Measurements from ENCODE around the gene KRT77. TPM values are rescaled to one million over a fixed set of nuclear protein-coding genes. Genes with fewer than 3 reads are reported as not detected.

KRT77 gene
- total RNA-seq, 1 donor = not detected

DNA sequence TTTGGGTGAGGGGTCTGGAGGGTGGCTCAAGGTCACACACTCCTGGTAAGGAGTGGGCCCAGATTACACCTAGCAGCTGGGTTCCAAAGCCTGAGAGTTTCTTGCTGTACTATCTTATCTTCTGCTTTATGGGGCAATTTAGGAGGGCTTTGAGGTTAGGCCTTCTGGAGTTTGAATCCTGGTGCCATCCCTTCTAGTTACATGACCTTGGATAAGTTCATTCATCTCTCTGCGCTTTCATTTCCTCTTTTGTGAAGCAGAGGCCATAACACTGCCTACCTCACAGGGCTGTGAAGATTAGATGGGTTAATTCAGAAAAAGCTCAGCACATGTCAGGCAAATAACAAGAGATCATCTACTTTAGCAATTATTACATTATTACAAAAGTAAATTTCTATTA is 7.4 kb upstream of the KRT77 start:
- peaks cover 5% of the 10 kb centered on the region for H3K4me1 ChIP-seq (ENCODE audit: insufficient read depth, low read length)
- no peak overlapping the region for H3K4me3 ChIP-seq (ENCODE audit: low read length)
- no peaks in the 10 kb centered on the region for H3K9me3 ChIP-seq (ENCODE audit: low read depth, low read length)
- H3K27me3 ChIP-seq (ENCODE audit: insufficient read depth, low read length) = peaks cover 32% of the 10 kb centered on the region

DNA sequence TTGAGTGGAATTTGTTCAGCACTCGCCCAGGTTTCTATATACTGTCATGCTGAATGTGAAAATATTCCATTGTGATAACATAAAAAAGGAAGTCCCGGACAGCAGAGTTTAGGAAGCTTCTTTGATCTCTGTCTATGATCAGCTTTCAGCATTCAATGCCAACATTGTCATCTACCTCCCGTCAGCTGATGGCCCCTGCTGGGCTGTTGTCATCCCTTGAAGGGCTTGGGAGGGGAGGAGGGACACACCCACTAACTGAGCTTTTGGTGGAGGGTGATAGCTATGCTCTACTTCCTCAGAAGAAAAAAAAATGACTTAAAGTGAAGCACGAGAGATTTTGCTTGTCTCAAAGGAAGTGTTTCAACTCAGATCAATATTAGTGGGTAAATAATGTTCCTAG is 4.7 kb upstream of the KRT77 start:
- peaks cover 5% of the 10 kb centered on the region for H3K27me3 ChIP-seq (ENCODE audit: insufficient read depth, low read length)
- H3K4me3 ChIP-seq (ENCODE audit: low read length) = no peak overlapping the region
- no peaks in the 10 kb centered on the region for H3K9me3 ChIP-seq (ENCODE audit: low read depth, low read length)
- H3K4me1 ChIP-seq (ENCODE audit: insufficient read depth, low read length) = no peaks in the 10 kb centered on the region

DNA sequence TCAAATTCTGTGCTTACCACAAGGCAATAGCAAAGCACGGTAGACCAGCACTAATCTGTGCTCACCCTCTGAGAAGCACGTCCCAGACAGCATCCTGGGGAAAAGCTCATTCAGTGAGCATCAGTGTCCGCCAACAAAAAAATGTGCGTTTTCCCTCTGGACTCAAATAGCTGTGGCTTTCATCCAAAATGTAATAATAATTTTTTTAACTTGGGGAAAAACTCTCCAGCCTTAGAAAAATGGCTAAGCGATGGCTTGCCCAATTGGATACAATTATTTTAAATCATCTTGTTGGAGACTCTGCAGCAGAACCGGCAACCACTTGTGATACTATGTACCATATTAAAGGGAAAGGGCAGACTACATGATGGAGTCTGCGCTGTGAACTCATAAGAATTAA is 1.1 kb upstream of the KRT77 start:
- no peaks in the 10 kb centered on the region for H3K27me3 ChIP-seq (ENCODE audit: insufficient read depth, low read length)
- H3K4me1 ChIP-seq (ENCODE audit: insufficient read depth, low read length) = no peaks in the 10 kb centered on the region
- no peaks in the 10 kb centered on the region for H3K9me3 ChIP-seq (ENCODE audit: low read depth, low read length)
- H3K4me3 ChIP-seq (ENCODE audit: low read length) = no peak overlapping the region

DNA sequence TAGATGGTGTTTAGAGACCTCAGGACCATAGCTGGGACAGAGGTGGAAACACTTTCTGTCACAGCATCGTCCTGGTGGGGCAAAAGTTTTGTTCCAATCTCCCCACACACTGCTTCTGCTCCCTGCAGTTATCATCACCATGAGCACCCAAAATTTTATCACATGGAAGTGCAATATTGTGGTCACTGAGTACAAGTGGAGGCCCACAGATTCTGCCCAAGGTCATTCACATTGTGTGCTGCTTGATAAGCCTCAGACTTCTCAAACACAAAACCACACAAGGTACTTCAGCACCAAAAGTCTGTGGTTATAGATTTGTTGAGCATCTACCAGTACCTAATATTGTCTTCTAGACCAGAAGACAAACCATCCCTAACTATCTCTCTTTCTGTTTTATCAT is 554 bp upstream of the KRT77 start:
- H3K4me1 ChIP-seq (ENCODE audit: insufficient read depth, low read length) = no peaks in the 10 kb centered on the region
- no peaks in the 10 kb centered on the region for H3K9me3 ChIP-seq (ENCODE audit: low read depth, low read length)
- H3K4me3 ChIP-seq (ENCODE audit: low read length) = no peak overlapping the region
- H3K27me3 ChIP-seq (ENCODE audit: insufficient read depth, low read length) = no peaks in the 10 kb centered on the region

DNA sequence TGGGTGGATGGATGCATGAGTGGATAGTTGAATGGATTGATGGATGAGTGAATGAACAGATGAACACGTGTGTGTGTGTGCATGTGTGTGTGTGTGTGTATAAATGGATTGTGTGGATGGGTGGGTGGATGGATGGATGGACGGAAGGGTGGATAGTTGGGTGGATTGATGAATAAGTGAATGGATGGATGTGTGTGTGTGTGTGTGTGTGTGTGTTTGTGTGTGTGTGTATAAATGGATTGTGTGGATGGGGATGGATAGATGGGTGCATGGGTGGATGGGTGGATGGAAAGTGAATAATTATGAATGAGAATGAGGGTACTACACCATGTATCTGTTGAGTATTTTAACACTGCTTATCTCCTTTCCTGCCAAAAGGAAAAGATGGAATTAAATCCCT is 986 bp downstream of the KRT77 start:
- no peaks in the 10 kb centered on the region for H3K9me3 ChIP-seq (ENCODE audit: low read depth, low read length)
- no peak overlapping the region for H3K4me3 ChIP-seq (ENCODE audit: low read length)

DNA sequence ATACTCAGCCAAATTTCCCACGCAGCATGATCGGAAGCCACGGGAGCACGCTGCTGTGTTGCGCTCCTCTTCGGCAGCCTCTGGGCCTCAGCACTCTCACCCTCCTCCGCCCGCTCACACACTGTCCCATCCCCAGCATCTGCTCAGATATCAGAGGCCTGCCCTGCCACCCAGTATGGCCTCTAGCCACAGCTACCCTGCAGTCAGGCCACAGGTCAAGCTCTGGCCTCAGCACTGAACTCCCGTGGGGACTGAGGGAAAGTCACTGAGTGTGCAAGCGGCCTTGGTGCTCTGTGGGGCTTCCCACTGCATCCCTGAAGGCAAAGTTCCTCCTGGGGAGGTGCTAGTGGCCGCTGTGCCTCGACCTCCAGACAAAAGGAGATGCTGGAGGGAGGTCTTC is 2.0 kb downstream of the KRT77 start:
- Histone ChIP-seq H3K27me3 (ENCODE audit: insufficient read depth, low read length) (no peaks in the 10 kb centered on the region), H3K4me1 (ENCODE audit: insufficient read depth, low read length) (no peaks in the 10 kb centered on the region), H3K9me3 (ENCODE audit: low read depth, low read length) (no peaks in the 10 kb centered on the region), H3K4me3 (ENCODE audit: low read length) (no peak overlapping the region)

More for the DNA sequence above, 986 bp downstream of the KRT77 start:
- H3K4me1 ChIP-seq (ENCODE audit: insufficient read depth, low read length) = no peaks in the 10 kb centered on the region
- no peaks in the 10 kb centered on the region for H3K27me3 ChIP-seq (ENCODE audit: insufficient read depth, low read length)

DNA sequence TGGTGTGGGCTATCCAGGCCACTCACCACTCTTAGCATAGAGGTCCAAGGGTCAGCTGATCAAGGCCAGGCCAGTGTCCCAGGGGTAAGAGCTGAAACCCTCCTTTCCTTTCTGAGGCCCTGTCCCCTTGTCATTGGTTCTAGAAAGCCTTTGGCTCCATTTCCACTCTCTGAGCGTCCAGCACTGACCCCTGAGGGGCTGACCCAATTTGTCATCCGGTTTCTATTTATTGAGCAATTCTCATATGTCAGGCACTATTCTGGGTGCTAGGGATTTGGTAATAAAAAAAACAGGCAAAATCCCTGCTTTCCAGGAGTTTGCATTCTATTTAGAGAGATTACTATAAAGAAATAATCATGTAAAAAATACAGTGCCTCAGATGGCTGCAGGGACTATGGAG is 3.4 kb downstream of the KRT77 start:
- no peaks in the 10 kb centered on the region for H3K9me3 ChIP-seq (ENCODE audit: low read depth, low read length)
- no peaks in the 10 kb centered on the region for H3K4me1 ChIP-seq (ENCODE audit: insufficient read depth, low read length)
- H3K4me3 ChIP-seq (ENCODE audit: low read length) = no peak overlapping the region
- H3K27me3 ChIP-seq (ENCODE audit: insufficient read depth, low read length) = no peaks in the 10 kb centered on the region

DNA sequence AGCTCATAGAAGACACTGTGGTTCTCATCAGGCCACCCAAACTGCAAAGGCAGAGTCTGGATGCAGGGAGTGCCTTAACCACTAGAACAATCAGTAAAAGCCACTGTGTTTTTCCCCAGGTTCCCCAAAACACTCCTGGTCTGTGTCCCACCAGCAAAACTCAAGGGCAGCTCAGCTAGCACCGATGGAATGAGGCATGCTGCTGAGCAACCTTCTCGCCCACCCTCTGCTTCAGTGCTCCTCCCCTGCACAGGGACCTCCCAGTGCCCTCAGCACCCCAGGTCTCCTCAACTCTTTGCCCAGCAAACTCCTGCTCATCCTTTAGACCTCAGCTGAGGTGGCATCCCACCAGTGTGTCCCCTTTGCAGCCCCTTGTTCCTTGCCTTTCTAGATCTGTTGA is 4.0 kb downstream of the KRT77 start:
- Histone ChIP-seq H3K4me1 (ENCODE audit: insufficient read depth, low read length) (no peaks in the 10 kb centered on the region), H3K9me3 (ENCODE audit: low read depth, low read length) (no peaks in the 10 kb centered on the region), H3K4me3 (ENCODE audit: low read length) (no peak overlapping the region), H3K27me3 (ENCODE audit: insufficient read depth, low read length) (no peaks in the 10 kb centered on the region)

DNA sequence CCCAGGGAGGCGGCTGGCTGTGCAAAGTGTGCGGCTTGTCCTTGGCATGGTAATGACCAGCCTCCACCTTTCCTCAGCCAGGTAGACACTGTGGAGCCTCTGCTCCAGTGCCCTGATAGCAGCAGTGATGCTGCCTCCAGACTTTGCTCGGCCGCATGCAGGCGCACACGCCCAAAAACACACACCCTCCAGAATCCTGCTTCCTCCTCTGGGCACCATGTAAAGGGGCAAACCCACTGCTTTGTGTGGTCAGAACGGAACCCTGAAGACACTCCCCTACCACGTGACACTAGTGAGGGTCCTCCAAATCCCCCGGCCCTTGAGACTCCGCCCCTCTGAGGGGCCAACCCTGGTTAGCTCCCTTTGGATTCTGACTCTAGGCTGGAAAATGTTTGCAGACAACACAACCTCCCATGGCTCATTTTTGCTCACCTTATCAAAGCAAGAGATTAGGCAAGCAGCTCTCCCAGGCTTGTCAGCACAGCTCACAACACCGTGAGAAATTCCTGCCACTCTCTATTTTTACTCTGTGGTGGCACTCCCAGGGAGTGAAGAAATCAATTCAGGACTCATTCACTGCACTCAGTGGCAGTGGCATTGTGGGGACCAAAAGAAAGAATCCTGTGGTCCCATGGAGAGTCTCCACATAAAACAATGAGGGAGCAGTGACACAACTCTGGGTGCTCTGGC is 4.5 kb downstream of the KRT77 start:
- Histone ChIP-seq H3K9me3 (ENCODE audit: low read depth, low read length) (no peaks in the 10 kb centered on the region), H3K4me1 (ENCODE audit: insufficient read depth, low read length) (no peaks in the 10 kb centered on the region), H3K4me3 (ENCODE audit: low read length) (no peak overlapping the region), H3K27me3 (ENCODE audit: insufficient read depth, low read length) (no peaks in the 10 kb centered on the region)

DNA sequence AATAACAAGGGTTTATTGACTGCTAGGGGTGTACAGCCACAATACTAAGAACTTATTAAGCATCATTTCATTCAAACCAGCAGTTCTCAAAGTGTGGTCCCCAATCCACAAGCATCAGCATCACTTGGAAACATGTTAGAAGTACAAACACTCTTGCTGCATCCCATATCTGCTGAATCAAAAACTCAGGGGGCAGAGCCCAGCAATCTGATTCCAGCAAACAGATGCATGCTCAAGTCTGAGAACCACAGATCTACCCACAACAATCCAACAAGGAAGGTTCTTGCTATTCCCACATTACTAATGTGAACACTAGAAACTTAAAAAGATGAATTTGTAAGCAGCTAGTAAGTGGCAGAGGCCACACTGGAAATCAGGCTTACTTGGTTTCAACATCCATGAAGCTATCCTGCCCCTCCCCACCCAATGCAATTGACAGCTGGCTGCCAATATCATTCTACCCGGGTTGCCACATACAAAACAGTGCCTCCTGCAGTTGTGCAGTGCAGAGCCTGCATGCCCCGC is 6.2 kb downstream of the KRT77 start:
- Histone ChIP-seq H3K27me3 (ENCODE audit: insufficient read depth, low read length) (peaks cover under 1% of the 10 kb centered on the region), H3K9me3 (ENCODE audit: low read depth, low read length) (no peaks in the 10 kb centered on the region), H3K4me3 (ENCODE audit: low read length) (no peak overlapping the region), H3K4me1 (ENCODE audit: insufficient read depth, low read length) (no peaks in the 10 kb centered on the region)

DNA sequence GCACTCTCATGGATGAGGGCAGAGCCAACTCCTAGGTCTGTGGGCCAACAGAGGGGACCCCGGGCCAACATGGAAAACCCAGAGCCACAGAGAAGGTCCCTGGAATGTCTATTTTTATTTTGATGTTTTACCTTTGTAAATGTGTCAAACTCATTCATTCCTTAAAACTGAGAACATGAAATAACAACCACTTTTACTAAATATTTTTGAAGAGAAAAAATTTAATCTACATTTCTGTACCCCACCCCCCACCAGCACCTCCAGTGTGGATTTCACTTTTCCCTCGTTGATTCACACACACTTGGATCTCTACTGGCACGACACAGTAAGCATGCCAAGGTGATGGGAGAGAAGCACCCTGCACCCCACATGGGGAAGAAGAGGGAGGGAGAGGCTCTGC is 6.7 kb downstream of the KRT77 start:
- Histone ChIP-seq H3K9me3 (ENCODE audit: low read depth, low read length) (no peaks in the 10 kb centered on the region), H3K27me3 (ENCODE audit: insufficient read depth, low read length) (peaks cover 6% of the 10 kb centered on the region), H3K4me3 (ENCODE audit: low read length) (no peak overlapping the region), H3K4me1 (ENCODE audit: insufficient read depth, low read length) (no peaks in the 10 kb centered on the region)

DNA sequence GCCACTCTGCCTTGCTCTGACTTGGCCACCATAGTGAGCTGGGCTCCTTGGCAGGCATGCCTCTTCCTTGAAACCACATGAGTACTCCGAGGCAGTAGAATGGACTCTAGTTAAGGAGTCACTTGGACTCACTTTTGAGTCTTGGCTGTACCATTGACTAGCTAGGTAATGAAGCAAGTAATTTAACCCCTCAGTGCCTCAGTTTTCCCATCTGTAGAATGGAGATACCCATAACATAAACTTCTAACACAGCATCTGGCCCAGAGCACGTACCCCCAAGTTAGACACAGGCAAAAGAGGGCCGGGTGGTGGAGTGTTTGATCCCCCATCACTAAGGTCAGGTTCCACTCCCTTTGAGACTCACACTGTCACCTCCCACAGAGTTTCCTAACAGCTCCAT is 8.3 kb downstream of the KRT77 start:
- Histone ChIP-seq H3K4me3 (ENCODE audit: low read length) (no peak overlapping the region), H3K27me3 (ENCODE audit: insufficient read depth, low read length) (peaks cover 17% of the 10 kb centered on the region), H3K9me3 (ENCODE audit: low read depth, low read length) (no peaks in the 10 kb centered on the region), H3K4me1 (ENCODE audit: insufficient read depth, low read length) (peaks cover 8% of the 10 kb centered on the region)

DNA sequence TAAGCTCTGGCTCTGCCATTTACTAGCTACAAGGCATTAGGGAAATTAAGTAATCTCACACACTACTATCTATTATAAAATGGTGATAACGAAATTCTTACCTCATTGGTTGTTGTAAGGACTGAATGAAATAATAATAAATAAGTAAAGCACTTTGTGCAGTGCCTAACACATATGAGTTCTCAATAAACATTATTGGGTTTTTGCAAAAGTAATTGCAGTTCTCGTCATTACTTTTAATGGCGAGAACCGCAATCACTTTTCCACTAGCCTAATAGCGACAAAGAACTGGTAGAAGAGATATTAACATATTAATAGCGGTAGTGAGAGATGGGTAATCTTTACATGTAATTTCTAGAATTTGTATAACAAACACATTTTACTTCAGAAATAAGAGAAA is 9.2 kb downstream of the KRT77 start:
- H3K4me1 ChIP-seq (ENCODE audit: insufficient read depth, low read length) = peaks cover 8% of the 10 kb centered on the region
- no peaks in the 10 kb centered on the region for H3K9me3 ChIP-seq (ENCODE audit: low read depth, low read length)
- no peak overlapping the region for H3K4me3 ChIP-seq (ENCODE audit: low read length)
- peaks cover 17% of the 10 kb centered on the region for H3K27me3 ChIP-seq (ENCODE audit: insufficient read depth, low read length)

DNA sequence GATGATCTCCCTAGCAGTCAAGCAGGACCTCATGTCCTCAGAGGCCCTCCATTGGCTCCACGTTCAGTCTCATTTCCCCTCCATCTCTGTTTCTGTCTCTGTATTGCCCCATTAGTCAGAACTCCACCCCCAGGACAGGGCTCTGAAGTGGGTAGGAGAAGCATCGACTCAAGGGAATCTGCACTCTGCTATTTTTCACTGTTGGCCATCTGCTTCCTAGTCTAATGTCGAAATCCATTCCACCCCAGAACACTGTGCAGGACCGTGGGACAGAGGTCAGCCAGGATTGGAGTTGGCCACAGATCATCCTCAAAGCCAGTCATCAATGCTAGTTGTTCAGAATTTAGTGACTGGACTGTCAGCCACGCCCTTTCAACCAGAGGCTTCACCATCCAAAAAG is 10.1 kb downstream of the KRT77 start:
- Histone ChIP-seq H3K4me3 (ENCODE audit: low read length) (no peak overlapping the region), H3K27me3 (ENCODE audit: insufficient read depth, low read length) (peaks cover 17% of the 10 kb centered on the region), H3K9me3 (ENCODE audit: low read depth, low read length) (no peaks in the 10 kb centered on the region), H3K4me1 (ENCODE audit: insufficient read depth, low read length) (peaks cover 8% of the 10 kb centered on the region)

DNA sequence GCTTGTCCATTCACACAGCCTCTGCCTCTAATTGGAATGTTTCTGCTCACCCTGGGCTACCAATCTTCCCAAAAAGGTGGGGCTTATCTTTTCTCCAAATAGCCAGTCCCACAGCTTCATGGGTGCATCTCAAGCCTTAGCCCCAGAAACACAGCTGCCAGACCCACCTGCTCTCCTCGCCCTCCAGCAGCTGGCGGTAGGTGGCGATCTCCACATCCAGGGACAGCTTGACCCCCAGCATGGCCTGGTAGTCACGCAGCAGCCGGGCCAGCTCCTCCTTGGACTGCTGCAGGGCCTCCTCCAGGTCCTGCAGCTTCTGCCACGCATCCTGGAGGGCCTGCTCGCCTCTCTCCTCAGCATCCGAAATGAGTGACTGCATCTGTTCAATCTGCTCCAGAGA is 11.1 kb downstream of the KRT77 start:
- Histone ChIP-seq H3K27me3 (ENCODE audit: insufficient read depth, low read length) (peaks cover 17% of the 10 kb centered on the region), H3K4me1 (ENCODE audit: insufficient read depth, low read length) (peaks cover 8% of the 10 kb centered on the region), H3K9me3 (ENCODE audit: low read depth, low read length) (no peaks in the 10 kb centered on the region), H3K4me3 (ENCODE audit: low read length) (no peak overlapping the region)

DNA sequence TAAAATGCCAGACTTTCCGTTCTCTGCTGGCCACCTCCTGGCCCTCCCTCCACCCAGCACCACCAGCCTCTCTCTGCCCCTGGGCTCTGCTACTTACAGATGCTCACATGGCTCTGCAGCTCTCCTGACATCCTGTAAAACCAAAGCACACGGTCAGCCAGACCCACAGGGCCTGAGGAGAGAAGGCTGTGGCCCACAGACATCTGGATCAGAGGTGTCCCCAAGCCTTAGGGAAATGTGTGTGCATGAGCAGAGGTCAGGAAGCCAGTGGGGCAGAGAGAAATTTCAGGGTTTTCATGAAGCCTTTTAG is 11.5 kb downstream of the KRT77 start:
- peaks cover 17% of the 10 kb centered on the region for H3K27me3 ChIP-seq (ENCODE audit: insufficient read depth, low read length)
- H3K9me3 ChIP-seq (ENCODE audit: low read depth, low read length) = no peaks in the 10 kb centered on the region
- peaks cover 8% of the 10 kb centered on the region for H3K4me1 ChIP-seq (ENCODE audit: insufficient read depth, low read length)
- no peak overlapping the region for H3K4me3 ChIP-seq (ENCODE audit: low read length)

All from mononuclear cell (primary cell).